Neural cell (in vitro differentiated cells): ENCODE measurements around the gene PAX2. TPM values are rescaled to one million over a fixed set of nuclear protein-coding genes. Genes with fewer than 3 reads are reported as not detected.
"Not testable (repeated sequence)": the region's sequence is repeated elsewhere in the genome, so short reads cannot be mapped to it uniquely, and the experiment has no call there.

Experiments
- H2AFZ ChIP-seq: fragments of 200-600, 300-800 bp; sonication (generic), shearing (Covaris generic); 2 replicates; pipeline ENCODE4 v1.6.0; 2014; ENCODE audit warnings: low read depth, mild to moderate bottlenecking, antibody characterized with exemption, low read length, moderate library complexity
- H3F3A ChIP-seq: fragments of 200-600 bp; shearing (Covaris generic); 2 replicates; pipeline ENCODE4 v1.6.1; 2016; ENCODE audit warnings: mild to moderate bottlenecking, moderate library complexity, mixed read lengths, antibody characterized with exemption, low read length; ENCODE audit not compliant: insufficient read depth, poor library complexity, severe bottlenecking
- H3K27ac ChIP-seq: fragments of 200-600, 300-800 bp; sonication (generic), shearing (Covaris generic); 2 replicates; pipeline ENCODE4 v1.5.1; 2014; ENCODE audit warnings: mild to moderate bottlenecking, low read length, moderate library complexity
- H3K27me3 ChIP-seq: fragments of 300-800, 200-600 bp; sonication (generic), shearing (Covaris generic); 2 replicates; pipeline ENCODE4 v1.6.0; 2014; ENCODE audit warnings: mild to moderate bottlenecking, low read depth, low read length, moderate library complexity; ENCODE audit not compliant: insufficient read depth
- H3K36me3 ChIP-seq: fragments of 300-800, 200-600 bp; sonication (generic), shearing (Covaris generic); 2 replicates; pipeline ENCODE4 v1.5.1; 2014; ENCODE audit warnings: mild to moderate bottlenecking, antibody characterized with exemption, low read length, moderate library complexity; ENCODE audit not compliant: insufficient read depth
- H3K4me2 ChIP-seq: fragments of 300-800, 200-600 bp; sonication (generic), shearing (Covaris generic); 2 replicates; pipeline ENCODE4 v1.6.0; 2014; ENCODE audit warnings: mild to moderate bottlenecking, low read length
- H3K4me3 ChIP-seq: fragments of 300-800, 200-600 bp; sonication (generic), shearing (Covaris generic); 2 replicates; pipeline ENCODE4 v1.5.1; 2014; ENCODE audit warnings: mild to moderate bottlenecking, low read length, moderate library complexity
- H3K79me2 ChIP-seq: fragments of 200-600 bp; shearing (Covaris generic); replicated peaks from 2 replicates; pipeline ENCODE4 v1.6.0; 2014; ENCODE audit warnings: mild to moderate bottlenecking, low read length, moderate library complexity; ENCODE audit not compliant: insufficient read depth
- H3K9ac ChIP-seq: fragments of 300-800, 200-600 bp; sonication (generic), shearing (Covaris generic); 2 replicates; pipeline ENCODE4 v1.6.1; 2016; ENCODE audit warnings: mild to moderate bottlenecking, low read length, mixed read lengths
- H3K9me2 ChIP-seq: fragments of 200-600 bp; shearing (Covaris generic); 2 replicates; pipeline ENCODE4 v1.6.1; 2016; ENCODE audit warnings: mild to moderate bottlenecking, low read length, mixed read lengths; ENCODE audit not compliant: insufficient read depth
- H3K9me3 ChIP-seq: fragments of 200-600, 300-800 bp; sonication (generic), shearing (Covaris generic); 2 replicates; pipeline ENCODE4 v1.6.1; 2016; ENCODE audit warnings: mild to moderate bottlenecking, mixed run types, low read length, moderate library complexity, mixed read lengths
- H4K20me1 ChIP-seq: fragments of 200-600 bp; shearing (Covaris generic); 2 replicates; pipeline ENCODE4 v1.6.1; 2016; ENCODE audit warnings: mild to moderate bottlenecking, mixed run types; ENCODE audit not compliant: insufficient read depth
- EP300 ChIP-seq: fragments of 450-650 bp; conservative IDR thresholded peaks from 2 replicates; pipeline ENCODE4 v1.6.1; 2014; ENCODE audit warnings: antibody characterized with exemption, mild to moderate bottlenecking, moderate library complexity; ENCODE audit not compliant: poor library complexity, severe bottlenecking
- EZH2 ChIP-seq: fragments of 200-600, 300-800 bp; shearing (Covaris generic), sonication (generic); IDR thresholded peaks from 2 replicates; pipeline ENCODE4 v1.6.1; 2014; ENCODE audit warnings: antibody characterized with exemption, low read length, borderline replicate concordance, mild to moderate bottlenecking; ENCODE audit not compliant: insufficient read depth, poor library complexity, severe bottlenecking
- POLR2AphosphoS5 ChIP-seq: IDR thresholded peaks from 2 replicates; pipeline ENCODE4 v1.6.1; 2012
- RAD21 ChIP-seq: fragments of 450-650 bp; conservative IDR thresholded peaks from 2 replicates; pipeline ENCODE4 v1.6.1; 2014; ENCODE audit warnings: antibody characterized with exemption, mild to moderate bottlenecking, moderate library complexity
- SMC3 ChIP-seq: fragments of 450-650 bp; conservative IDR thresholded peaks from 2 replicates; pipeline ENCODE4 v1.6.1; 2014; ENCODE audit warnings: antibody characterized with exemption, mild to moderate bottlenecking, moderate library complexity; ENCODE audit not compliant: poor library complexity
- TAF1 ChIP-seq: IDR thresholded peaks from 2 replicates; pipeline ENCODE4 v1.6.1; 2012; ENCODE audit warnings: low read depth
- polyA plus RNA-seq: library from polyadenylated mRNA; depleted of rRNA; stranded (reverse); fragments of >200 nt; gene quantifications from 2 replicates; pipeline ENCODE4 v1.2.3, GENCODE V29; 2014
- TF ChIP-seq, protein P1 (sequence below): fragments of 450-650 bp; IDR thresholded peaks from 2 replicates; pipeline ENCODE4 v1.5.1; 2014; ENCODE audit warnings: antibody characterized with exemption, mild to moderate bottlenecking, moderate library complexity; ENCODE audit not compliant: poor library complexity, severe bottlenecking
- TF ChIP-seq, protein P2 (sequence below): IDR thresholded peaks from 2 replicates; pipeline ENCODE4 v1.6.1; 2012; ENCODE audit warnings: borderline replicate concordance

Gene PAX2
- polyA plus RNA-seq, 1 donor from 2014 or later, result not detected

DNA sequence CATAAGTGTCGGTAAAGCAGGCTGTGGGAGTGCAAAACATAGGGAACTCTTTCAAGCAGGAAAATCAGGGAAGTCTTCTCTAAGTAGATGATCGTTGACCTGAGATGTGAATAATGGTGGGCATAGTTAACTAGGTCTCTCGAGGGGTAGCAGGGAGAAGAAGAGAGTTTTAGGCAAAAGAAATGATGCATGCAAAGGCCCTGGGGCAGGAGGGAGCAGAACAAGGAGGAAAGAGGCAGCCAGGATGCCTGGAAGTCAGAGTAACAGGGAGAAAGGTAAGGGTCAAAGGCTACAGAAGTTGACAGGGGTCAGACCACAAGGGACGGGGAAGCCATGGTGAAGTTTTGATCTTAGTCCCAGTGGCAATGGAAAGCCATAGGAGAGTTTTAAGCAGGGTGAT lies 47.8 kb upstream of the PAX2 start:
- Histone ChIP-seq H3K9me3 (no peaks in the 10 kb centered on the region), H3K27me3 (peaks cover 52% of the 10 kb centered on the region), H3K4me3 (no peak overlapping the region), H3K4me2 (no peak overlapping the region), H3F3A (no peaks in the 10 kb centered on the region), H3K27ac (no peak overlapping the region), H4K20me1 (no peaks in the 10 kb centered on the region), H3K79me2 (no peaks in the 10 kb centered on the region), H3K9ac (no peak overlapping the region), H3K9me2 (no peaks in the 10 kb centered on the region), H3K36me3 (no peaks in the 10 kb centered on the region), H2AFZ (no peak overlapping the region)
- TF ChIP-seq TAF1 (no peak), POLR2AphosphoS5 (no peak), SMC3 (no peak), RAD21 (no peak), EP300 (no peak)
- TF ChIP-seq, protein P1, sequence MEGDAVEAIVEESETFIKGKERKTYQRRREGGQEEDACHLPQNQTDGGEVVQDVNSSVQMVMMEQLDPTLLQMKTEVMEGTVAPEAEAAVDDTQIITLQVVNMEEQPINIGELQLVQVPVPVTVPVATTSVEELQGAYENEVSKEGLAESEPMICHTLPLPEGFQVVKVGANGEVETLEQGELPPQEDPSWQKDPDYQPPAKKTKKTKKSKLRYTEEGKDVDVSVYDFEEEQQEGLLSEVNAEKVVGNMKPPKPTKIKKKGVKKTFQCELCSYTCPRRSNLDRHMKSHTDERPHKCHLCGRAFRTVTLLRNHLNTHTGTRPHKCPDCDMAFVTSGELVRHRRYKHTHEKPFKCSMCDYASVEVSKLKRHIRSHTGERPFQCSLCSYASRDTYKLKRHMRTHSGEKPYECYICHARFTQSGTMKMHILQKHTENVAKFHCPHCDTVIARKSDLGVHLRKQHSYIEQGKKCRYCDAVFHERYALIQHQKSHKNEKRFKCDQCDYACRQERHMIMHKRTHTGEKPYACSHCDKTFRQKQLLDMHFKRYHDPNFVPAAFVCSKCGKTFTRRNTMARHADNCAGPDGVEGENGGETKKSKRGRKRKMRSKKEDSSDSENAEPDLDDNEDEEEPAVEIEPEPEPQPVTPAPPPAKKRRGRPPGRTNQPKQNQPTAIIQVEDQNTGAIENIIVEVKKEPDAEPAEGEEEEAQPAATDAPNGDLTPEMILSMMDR, result no peak

GRCh38 chr10:100701704-100702103 lies 43.7 kb upstream of the PAX2 start:
- peaks cover 56% of the 10 kb centered on the region for H3K27me3 ChIP-seq
- not testable (repeated sequence) for H3F3A ChIP-seq, H3K4me2 ChIP-seq, H3K9me3 ChIP-seq, H3K9me2 ChIP-seq, H4K20me1 ChIP-seq, H3K36me3 ChIP-seq, H3K9ac ChIP-seq, H2AFZ ChIP-seq, H3K4me3 ChIP-seq, H3K79me2 ChIP-seq, H3K27ac ChIP-seq

- Histone ChIP-seq H3K9me3 (no peaks in the 10 kb centered on the region), H3K9me2 (no peaks in the 10 kb centered on the region), H3F3A (no peaks in the 10 kb centered on the region), H2AFZ (no peak overlapping the region), H3K4me3 (no peak overlapping the region), H3K79me2 (no peaks in the 10 kb centered on the region), H3K27ac (no peak overlapping the region), H3K9ac (no peak overlapping the region), H3K36me3 (no peaks in the 10 kb centered on the region), H3K4me2 (no peak overlapping the region), H4K20me1 (no peaks in the 10 kb centered on the region), H3K27me3 (peaks cover 58% of the 10 kb centered on the region)
- TF ChIP-seq POLR2AphosphoS5 (no peak), TAF1 (no peak), SMC3 (no peak), EZH2 (no peak), EP300 (no peak)
- TF ChIP-seq, protein P2, sequence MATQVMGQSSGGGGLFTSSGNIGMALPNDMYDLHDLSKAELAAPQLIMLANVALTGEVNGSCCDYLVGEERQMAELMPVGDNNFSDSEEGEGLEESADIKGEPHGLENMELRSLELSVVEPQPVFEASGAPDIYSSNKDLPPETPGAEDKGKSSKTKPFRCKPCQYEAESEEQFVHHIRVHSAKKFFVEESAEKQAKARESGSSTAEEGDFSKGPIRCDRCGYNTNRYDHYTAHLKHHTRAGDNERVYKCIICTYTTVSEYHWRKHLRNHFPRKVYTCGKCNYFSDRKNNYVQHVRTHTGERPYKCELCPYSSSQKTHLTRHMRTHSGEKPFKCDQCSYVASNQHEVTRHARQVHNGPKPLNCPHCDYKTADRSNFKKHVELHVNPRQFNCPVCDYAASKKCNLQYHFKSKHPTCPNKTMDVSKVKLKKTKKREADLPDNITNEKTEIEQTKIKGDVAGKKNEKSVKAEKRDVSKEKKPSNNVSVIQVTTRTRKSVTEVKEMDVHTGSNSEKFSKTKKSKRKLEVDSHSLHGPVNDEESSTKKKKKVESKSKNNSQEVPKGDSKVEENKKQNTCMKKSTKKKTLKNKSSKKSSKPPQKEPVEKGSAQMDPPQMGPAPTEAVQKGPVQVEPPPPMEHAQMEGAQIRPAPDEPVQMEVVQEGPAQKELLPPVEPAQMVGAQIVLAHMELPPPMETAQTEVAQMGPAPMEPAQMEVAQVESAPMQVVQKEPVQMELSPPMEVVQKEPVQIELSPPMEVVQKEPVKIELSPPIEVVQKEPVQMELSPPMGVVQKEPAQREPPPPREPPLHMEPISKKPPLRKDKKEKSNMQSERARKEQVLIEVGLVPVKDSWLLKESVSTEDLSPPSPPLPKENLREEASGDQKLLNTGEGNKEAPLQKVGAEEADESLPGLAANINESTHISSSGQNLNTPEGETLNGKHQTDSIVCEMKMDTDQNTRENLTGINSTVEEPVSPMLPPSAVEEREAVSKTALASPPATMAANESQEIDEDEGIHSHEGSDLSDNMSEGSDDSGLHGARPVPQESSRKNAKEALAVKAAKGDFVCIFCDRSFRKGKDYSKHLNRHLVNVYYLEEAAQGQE, result no peak
- TF ChIP-seq, protein P1, result no peak
Observed at GRCh38 chr10:100705139-100705538, 40.2 kb upstream of the PAX2 start.
